K562 (cell line): Measurements from ENCODE around the gene PLEKHB1. TPM values are rescaled to one million over a fixed set of nuclear protein-coding genes. Genes with fewer than 3 reads are reported as not detected.
A peak's percentile ranks its signal among the peaks of the same experiment; 100 is the strongest.

Source experiments
- ATF7 ChIP-seq: fragments of 450-650 bp; IDR thresholded peaks from 2 replicates; pipeline ENCODE4 v1.7.1; 2014; ENCODE audit warnings: mild to moderate bottlenecking, moderate library complexity
- BMI1 ChIP-seq: fragments of 150-350 bp; IDR thresholded peaks from 2 replicates; pipeline ENCODE4 v1.6.1; 2014; ENCODE audit warnings: low read length
- CBX3 ChIP-seq, 2 experiments: IDR thresholded peaks; 1 replicate in 1 of 2; 2 replicates in 1 of 2; pipeline ENCODE4 v1.6.1; 2012; ENCODE audit warnings: inconsistent platforms in 2 of 2, low read length in 2 of 2, borderline replicate concordance in 1 of 2, control low read depth in 1 of 2
- CBX5 ChIP-seq: IDR thresholded peaks from 2 replicates; pipeline ENCODE4 v1.6.1; 2014; ENCODE audit warnings: low read depth, borderline replicate concordance
- CEBPZ ChIP-seq: fragments of 150-350 bp; IDR thresholded peaks from 2 replicates; pipeline ENCODE4 v1.6.1; 2014; ENCODE audit warnings: low read depth, mild to moderate bottlenecking, low read length, borderline replicate concordance
- E4F1 ChIP-seq: fragments of 250-450 bp; sonication (Bioruptor Pico); IDR thresholded peaks from 2 replicates; pipeline ENCODE4 v1.5.0; 2021; ENCODE audit warnings: mild to moderate bottlenecking, borderline replicate concordance
- KLF13 ChIP-seq: fragments of 450-650 bp; IDR thresholded peaks from 2 replicates; pipeline ENCODE4 v1.6.1; 2016; ENCODE audit warnings: missing genetic modification characterization, low read depth, mild to moderate bottlenecking, missing compliant biosample characterization, moderate library complexity, borderline replicate concordance
- MCM3 ChIP-seq: fragments of 450-650 bp; IDR thresholded peaks from 2 replicates; pipeline ENCODE4 v1.6.1; 2016
- MLLT1 ChIP-seq, 2 experiments: fragments of 450-650 bp; IDR thresholded peaks; 2 replicates each; pipeline ENCODE4 v1.6.1; 2016
- MTA3 ChIP-seq: fragments of 450-650 bp; formaldehyde crosslinking; IDR thresholded peaks from 2 replicates; pipeline ENCODE4 v1.6.1; 2017; ENCODE audit warnings: mild to moderate bottlenecking, borderline replicate concordance
- PRDM10 ChIP-seq: fragments of 450-650 bp; IDR thresholded peaks from 2 replicates; pipeline ENCODE4 v1.6.1; 2018; ENCODE audit not compliant: partially characterized antibody
- RBBP5 ChIP-seq: fragments of 200-600 bp; sonication (generic); IDR thresholded peaks from 2 replicates; pipeline ENCODE4 v1.6.1; 2012; ENCODE audit warnings: borderline replicate concordance, mild to moderate bottlenecking, low read length, control low read depth, inconsistent platforms; ENCODE audit not compliant: insufficient read depth, poor library complexity, severe bottlenecking
- SIN3A ChIP-seq, 2 experiments: fragments of 150-350 bp in 1 of 2; IDR thresholded peaks; 2 replicates each; pipeline ENCODE4 v1.6.1; 2011 to 2016; ENCODE audit warnings: borderline replicate concordance in 2 of 2, low read depth in 2 of 2, low read length in 2 of 2, mild to moderate bottlenecking in 2 of 2, moderate library complexity in 2 of 2; ENCODE audit not compliant: control insufficient read depth in 1 of 2
- TGIF2 ChIP-seq: sonication (generic); formaldehyde crosslinking; IDR thresholded peaks from 2 replicates; pipeline ENCODE4 v1.8.1; 2022; ENCODE audit warnings: mild to moderate bottlenecking, missing genetic modification reagents, moderate library complexity
- YBX1 ChIP-seq: fragments of 450-650 bp; IDR thresholded peaks from 2 replicates; pipeline ENCODE4 v1.7.1; 2016; ENCODE audit warnings: mild to moderate bottlenecking
- ZNF263 ChIP-seq: sonication (generic); formaldehyde crosslinking; IDR thresholded peaks from 2 replicates; pipeline ENCODE4 v1.8.0; 2022; ENCODE audit warnings: mild to moderate bottlenecking, missing genetic modification reagents, borderline replicate concordance
- polyA plus RNA-seq, 8 experiments: library from polyadenylated mRNA; depleted of rRNA in 4 of 8; stranded (reverse) in 5 of 8; unstranded in 3 of 8; fragments of >200 nt; fragmentation: Nextera tagmentation in 2 of 8; fragmentation: Illumina TruSeq in 1 of 8; extraction: Ambion mirVana in 2 of 8; extraction: Trizol in 1 of 8; gene quantifications; 2 replicates each; pipeline versions ENCODE4 v1.2.1 to v1.2.3, GENCODE V29; 2011 to 2014; ENCODE audit warnings: inconsistent platforms in 1 of 8, missing spikeins in 1 of 8
- total RNA-seq, 7 experiments: library from RNA; depleted of rRNA in 6 of 7; stranded (reverse); fragments of >200 nt in 6 of 7; fragmentation: Illumina TruSeq in 2 of 7; extraction: Trizol in 2 of 7; gene quantifications; 2 replicates each; pipeline versions ENCODE4 v1.2.1 to v1.2.3, GENCODE V29; 2011 to 2021; ENCODE audit warnings: low replicate concordance in 1 of 7

Gene PLEKHB1
- total and polyA plus RNA-seq, 9 of the 15 experiments (the other 6 are each of a cell fraction or from before 2014, with no cell fraction given), result 0.07 to 0.62 (median 0.17) TPM; not detected in 2

GRCh38 chr11:73645972-73646631 is at the start of gene PLEKHB1 (continued):
- TF ChIP-seq E4F1 (CRISPR knock-in tag) (no peak), ATF7 (peak; percentile 80), CBX3 (IDR thresholded peaks at IDR 0.05; ENCODE audit: borderline replicate concordance in 1 of 2, low read length in 2 of 2) (no peak), SIN3A (IDR thresholded peaks at IDR 0.05; ENCODE audit: borderline replicate concordance in 2 of 2, control insufficient read depth in 1 of 2, low read depth in 2 of 2, low read length in 2 of 2) (no peak), CBX5 (no peak), RBBP5 (no peak), KLF13 (tag) (no peak), PRDM10 (peak; percentile 95), MCM3 (no peak), YBX1 (no peak), TGIF2 (no peak), MLLT1 (IDR thresholded peaks at IDR 0.05) (no peak), ZNF263 (CRISPR knock-in tag) (no peak), MTA3 (no peak), BMI1 (no peak), CEBPZ (no peak)
